ENCODE measurements around the gene ALDH3B2.

DNA sequence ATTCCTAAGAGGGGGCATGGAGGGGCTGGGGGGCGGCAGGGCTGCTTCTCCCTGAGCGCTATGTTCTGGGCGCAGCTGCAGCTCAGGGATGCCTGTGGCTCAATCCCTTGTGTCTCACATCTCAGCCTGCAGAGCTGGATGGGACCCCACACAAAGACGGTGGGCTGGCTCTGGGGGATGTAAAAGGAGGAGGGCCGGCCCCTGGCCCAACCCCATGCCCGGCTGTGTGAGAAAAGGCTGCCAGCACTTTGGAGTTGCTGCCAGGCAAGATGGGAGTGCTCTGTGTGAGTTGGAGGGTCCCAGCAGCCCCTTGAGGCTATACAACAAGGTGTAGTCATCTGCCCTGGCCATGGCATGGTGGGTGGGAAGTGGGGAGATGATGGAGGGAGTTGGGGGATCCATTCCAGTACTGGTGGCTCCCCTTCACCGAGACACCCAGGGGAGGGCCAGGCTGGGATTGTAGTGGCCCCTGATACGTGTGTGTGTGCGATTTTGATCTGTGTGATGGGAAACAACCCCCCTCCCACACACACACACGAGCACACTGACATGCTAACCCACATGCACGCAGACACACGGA lies 33.6 kb downstream of the ALDH3B2 start:
- TF ChIP-seq, protein P1, sequence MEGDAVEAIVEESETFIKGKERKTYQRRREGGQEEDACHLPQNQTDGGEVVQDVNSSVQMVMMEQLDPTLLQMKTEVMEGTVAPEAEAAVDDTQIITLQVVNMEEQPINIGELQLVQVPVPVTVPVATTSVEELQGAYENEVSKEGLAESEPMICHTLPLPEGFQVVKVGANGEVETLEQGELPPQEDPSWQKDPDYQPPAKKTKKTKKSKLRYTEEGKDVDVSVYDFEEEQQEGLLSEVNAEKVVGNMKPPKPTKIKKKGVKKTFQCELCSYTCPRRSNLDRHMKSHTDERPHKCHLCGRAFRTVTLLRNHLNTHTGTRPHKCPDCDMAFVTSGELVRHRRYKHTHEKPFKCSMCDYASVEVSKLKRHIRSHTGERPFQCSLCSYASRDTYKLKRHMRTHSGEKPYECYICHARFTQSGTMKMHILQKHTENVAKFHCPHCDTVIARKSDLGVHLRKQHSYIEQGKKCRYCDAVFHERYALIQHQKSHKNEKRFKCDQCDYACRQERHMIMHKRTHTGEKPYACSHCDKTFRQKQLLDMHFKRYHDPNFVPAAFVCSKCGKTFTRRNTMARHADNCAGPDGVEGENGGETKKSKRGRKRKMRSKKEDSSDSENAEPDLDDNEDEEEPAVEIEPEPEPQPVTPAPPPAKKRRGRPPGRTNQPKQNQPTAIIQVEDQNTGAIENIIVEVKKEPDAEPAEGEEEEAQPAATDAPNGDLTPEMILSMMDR (IDR thresholded peaks at IDR 0.05): no peak
- TF ChIP-seq POLR2A (IDR thresholded peaks at IDR 0.05): no peak
- TF ChIP-seq EP300 (IDR thresholded peaks at IDR 0.05): no peak

All from tibial nerve (tissue), 4 donors.